H1 (cell line): ENCODE measurements around the gene BTBD16. TPM values are rescaled to one million over a fixed set of nuclear protein-coding genes. Genes with fewer than 3 reads are reported as not detected.

ENCODE experiments used
- RBBP5 ChIP-seq: IDR thresholded peaks from 2 replicates; pipeline ENCODE4 v1.7.1; 2012; ENCODE audit warnings: low read depth, mild to moderate bottlenecking, inconsistent platforms, low read length, moderate library complexity, borderline replicate concordance
- polyA plus RNA-seq, 7 experiments: library from polyadenylated mRNA; depleted of rRNA in 3 of 7; stranded (reverse) in 5 of 7; unstranded in 2 of 7; fragments of >200 nt in 5 of 7; fragments of 200-250 nt in 2 of 7; gene quantifications; 1 replicate in 5 of 7; 2 replicates in 1 of 7; 4 replicates in 1 of 7; pipeline versions ENCODE4 v1.2.1 to v1.2.3, GENCODE V29; 2011 to 2013; ENCODE audit warnings: missing spikeins in 2 of 7, mixed read lengths in 2 of 7
- total RNA-seq: library from RNA; stranded (reverse); fragmentation: NEBNext Ultra II Directional; extraction: Animal tissue kit (Norgen Biotek cat#: 25700); gene quantifications from 2 replicates; pipeline ENCODE4 v1.2.1, GENCODE V29; 2021

The BTBD16 gene
- total and polyA plus RNA-seq, 2 of the 8 experiments (the other 6 are each of a cell fraction or from before 2014, with no cell fraction given) = 0.05 TPM; not detected in 1

DNA sequence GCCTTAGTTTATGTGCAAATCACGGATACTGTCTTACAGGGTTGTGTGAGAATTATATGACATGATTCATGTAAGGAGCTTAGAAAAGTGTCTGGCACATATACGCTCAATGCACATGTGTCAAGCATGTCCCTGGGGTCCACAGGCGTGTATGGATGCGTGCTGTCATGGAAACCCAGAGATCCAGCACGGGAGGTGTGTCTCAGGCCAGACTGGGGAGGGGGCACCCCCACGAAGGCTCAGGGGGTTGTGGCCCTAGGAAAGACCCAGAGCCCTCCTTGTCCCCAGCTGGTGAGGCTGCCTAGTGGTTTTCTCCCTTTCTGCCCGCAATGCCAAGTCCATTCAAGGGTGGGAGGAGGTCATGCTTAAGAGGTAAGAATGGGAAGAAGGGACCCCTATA lies 9.1 kb downstream of the BTBD16 start (continued):
- no peak for TF ChIP-seq RBBP5
